Lung microvascular endothelial cell (primary cell): ENCODE data around the gene ENTPD5. TPM values are rescaled to one million over a fixed set of nuclear protein-coding genes. Genes with fewer than 3 reads are reported as not detected.

Source experiments
- DNase-seq, 2 donors: peaks; one replicate each; pipeline versions ENCODE4 v3.0.0 to v3.0.0-alpha.2; 2010; ENCODE audit warnings: low read depth in 2 of 2
- total RNA-seq: library from RNA; depleted of rRNA; stranded (reverse); fragments of >200 nt; gene quantifications from 2 replicates; pipeline ENCODE4 v1.2.1, GENCODE V29; 2014

Gene ENTPD5
- 5.0 and 6.3 TPM in 2 replicates for total RNA-seq

- DNase-seq = peak; percentile 87 to 91
Observed at GRCh38 chr14:74018586-74019407, at the start of gene ENTPD5, which contains the start of gene BBOF1. TSS of gene ENTPD5 (minus strand) at chr14:74019288. CDS start at chr14:73988102, 31,186 bp downstream. TSS of gene BBOF1 (plus strand) at chr14:74019349. CDS start at chr14:74019479, 130 bp downstream.

GRCh38 chr14:74065746-74066575 lies 46.9 kb upstream of the ENTPD5 start:
- DNase-seq = peak in 1 of 2 donors; percentile 63

GRCh38 chr14:74064883-74065282 lies 45.8 kb upstream of the ENTPD5 start:
- DNase-seq = peak in 1 of 2 donors; percentile 44

- DNase-seq = peak in 1 of 2 donors; percentile 29
Observed at GRCh38 chr14:74064426-74064825, 45.3 kb upstream of the ENTPD5 start.

- DNase-seq = no peak
Observed at GRCh38 chr14:74062809-74063150, 43.7 kb upstream of the ENTPD5 start.

GRCh38 chr14:74049876-74050495 lies 30.9 kb upstream of the ENTPD5 start:
- DNase-seq = no peak

GRCh38 chr14:74048281-74048680 lies 29.2 kb upstream of the ENTPD5 start:
- no peak for DNase-seq

- DNase-seq = no peak
Observed at GRCh38 chr14:74045522-74045921, 26.4 kb upstream of the ENTPD5 start.

GRCh38 chr14:74042296-74042695 lies 23.2 kb upstream of the ENTPD5 start:
- DNase-seq = no peak

- DNase-seq = peak; percentile 66 to 68
Observed at GRCh38 chr14:74038020-74038859, 19.2 kb upstream of the ENTPD5 start.

GRCh38 chr14:74035556-74035955 lies 16.5 kb upstream of the ENTPD5 start:
- DNase-seq = peak in 1 of 2 donors; percentile 23

GRCh38 chr14:74034572-74034971 lies 15.5 kb upstream of the ENTPD5 start:
- no peak for DNase-seq

GRCh38 chr14:74029136-74029535 lies 10.0 kb upstream of the ENTPD5 start:
- DNase-seq = no peak

GRCh38 chr14:74022346-74022745 lies 3.3 kb upstream of the ENTPD5 start:
- DNase-seq = no peak

GRCh38 chr14:74019408-74020137 lies 485 bp upstream of the ENTPD5 start:
- DNase-seq = peak; percentile 26 to 51

GRCh38 chr14:74018174-74018585 lies 908 bp downstream of the ENTPD5 start:
- DNase-seq = peak in 1 of 2 donors; percentile 59

- no peak for DNase-seq
Observed at GRCh38 chr14:74015963-74016362, 3.1 kb downstream of the ENTPD5 start.

- no peak for DNase-seq
Observed at GRCh38 chr14:74015176-74015575, 3.9 kb downstream of the ENTPD5 start.

GRCh38 chr14:74014299-74014698 lies 4.8 kb downstream of the ENTPD5 start:
- no peak for DNase-seq

- DNase-seq = peak; percentile 2 to 60
Observed at GRCh38 chr14:74008843-74009499, 10.1 kb downstream of the ENTPD5 start.
